ENCODE data around the gene RPTOR.

The RPTOR gene

DNA sequence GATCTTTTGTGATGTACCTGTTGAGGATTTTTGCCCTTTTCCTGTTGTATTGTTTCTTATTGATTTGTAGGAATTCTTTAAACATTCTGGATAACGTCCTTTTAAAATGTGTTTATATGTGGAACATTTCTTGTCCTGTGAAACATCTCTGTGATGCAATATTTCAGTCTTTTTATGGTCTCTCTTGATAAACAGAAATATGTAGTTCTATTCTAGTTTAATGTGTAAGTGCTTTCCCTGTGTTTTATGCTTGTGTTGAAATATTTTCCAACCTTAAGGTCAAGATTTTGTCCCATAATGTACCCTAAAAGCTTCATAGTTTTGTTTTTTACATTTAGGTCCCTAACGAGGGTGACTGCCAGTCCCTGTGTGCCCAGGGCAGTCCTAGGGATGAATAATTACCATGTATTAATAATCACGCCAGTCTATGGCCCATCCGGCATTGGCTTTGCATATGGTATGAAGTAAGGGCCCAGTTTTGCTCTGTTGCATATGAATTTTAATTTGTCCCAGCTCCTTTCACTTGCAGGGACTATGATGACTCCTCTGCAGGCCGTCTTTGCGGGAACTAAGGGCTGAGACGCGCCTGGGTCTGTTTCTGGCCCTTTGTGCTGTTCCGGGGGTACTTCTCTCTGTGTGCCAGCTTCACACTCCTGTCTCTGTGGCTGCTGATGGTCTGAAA is 44.2 kb downstream of the RPTOR start:
- H3K27ac ChIP-seq (ENCODE audit: low read depth, low read length), result no peak overlapping the region
- no peaks in the 10 kb centered on the region for H3K4me1 ChIP-seq (ENCODE audit: control insufficient read depth, insufficient read depth, low read length)
- no peak overlapping the region for H3K9ac ChIP-seq (ENCODE audit: low read length)
- no peak overlapping the region for H3K4me3 ChIP-seq (ENCODE audit: low read length)
- no peaks in the 10 kb centered on the region for H3K36me3 ChIP-seq (ENCODE audit: control insufficient read depth, insufficient read depth, low read length)
- H3K27me3 ChIP-seq (ENCODE audit: control insufficient read depth, insufficient read depth, low read length), result no peaks in the 10 kb centered on the region

DNA sequence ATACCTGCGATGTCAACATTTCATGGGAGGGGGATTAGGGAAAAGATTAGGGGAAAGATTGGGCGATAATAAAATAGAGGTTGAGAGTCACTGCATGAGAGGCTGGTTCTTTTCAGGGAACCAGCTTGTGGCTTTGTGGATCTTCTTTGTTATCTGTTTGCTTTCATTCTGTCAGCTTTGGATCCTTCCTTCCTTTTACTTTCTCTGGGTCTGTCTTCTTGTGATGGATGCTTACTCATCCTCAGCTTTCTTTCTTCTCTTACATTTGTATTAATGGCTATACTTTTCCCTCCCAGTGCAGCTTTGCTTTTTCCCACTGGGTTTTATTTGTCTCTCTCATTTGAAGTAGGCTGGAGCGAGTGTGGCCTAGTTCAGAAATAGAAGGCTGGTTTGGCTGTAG is 47.1 kb downstream of the RPTOR start:
- no peaks in the 10 kb centered on the region for H3K27me3 ChIP-seq (ENCODE audit: control insufficient read depth, insufficient read depth, low read length)

DNA sequence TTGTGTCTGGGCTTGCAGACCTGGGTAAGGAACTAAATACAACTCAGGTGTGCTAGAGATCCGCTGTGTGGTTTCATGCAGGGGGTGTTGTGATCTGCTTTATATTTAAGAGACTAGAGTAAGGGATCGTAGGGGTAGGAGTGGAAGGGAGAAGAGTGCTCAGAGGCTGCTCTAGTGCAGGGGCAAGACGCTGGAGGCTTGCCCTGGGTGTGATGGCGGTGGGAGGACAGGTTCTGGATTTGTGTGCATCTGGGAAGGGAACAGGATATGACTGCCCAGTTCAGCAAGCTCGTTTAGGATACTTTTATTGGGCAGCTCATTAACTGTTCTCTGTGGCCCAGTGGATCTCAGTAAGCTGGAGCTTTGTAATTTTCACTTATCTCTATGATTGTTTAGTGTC is 47.6 kb downstream of the RPTOR start:
- no peak overlapping the region for H3K4me3 ChIP-seq (ENCODE audit: low read length)
- no peak overlapping the region for H3K27ac ChIP-seq (ENCODE audit: low read depth, low read length)
- no peaks in the 10 kb centered on the region for H3K36me3 ChIP-seq (ENCODE audit: control insufficient read depth, insufficient read depth, low read length)
- H3K9ac ChIP-seq (ENCODE audit: low read length), result no peak overlapping the region
- H3K4me1 ChIP-seq (ENCODE audit: control insufficient read depth, insufficient read depth, low read length), result no peaks in the 10 kb centered on the region
- no peaks in the 10 kb centered on the region for H3K27me3 ChIP-seq (ENCODE audit: control insufficient read depth, insufficient read depth, low read length)

More for the DNA sequence above, 47.1 kb downstream of the RPTOR start:
- H3K4me3 ChIP-seq (ENCODE audit: low read length), result no peak overlapping the region
- no peak overlapping the region for H3K27ac ChIP-seq (ENCODE audit: low read depth, low read length)
- H3K9ac ChIP-seq (ENCODE audit: low read length), result no peak overlapping the region
- H3K4me1 ChIP-seq (ENCODE audit: control insufficient read depth, insufficient read depth, low read length), result no peaks in the 10 kb centered on the region
- no peaks in the 10 kb centered on the region for H3K36me3 ChIP-seq (ENCODE audit: control insufficient read depth, insufficient read depth, low read length)

DNA sequence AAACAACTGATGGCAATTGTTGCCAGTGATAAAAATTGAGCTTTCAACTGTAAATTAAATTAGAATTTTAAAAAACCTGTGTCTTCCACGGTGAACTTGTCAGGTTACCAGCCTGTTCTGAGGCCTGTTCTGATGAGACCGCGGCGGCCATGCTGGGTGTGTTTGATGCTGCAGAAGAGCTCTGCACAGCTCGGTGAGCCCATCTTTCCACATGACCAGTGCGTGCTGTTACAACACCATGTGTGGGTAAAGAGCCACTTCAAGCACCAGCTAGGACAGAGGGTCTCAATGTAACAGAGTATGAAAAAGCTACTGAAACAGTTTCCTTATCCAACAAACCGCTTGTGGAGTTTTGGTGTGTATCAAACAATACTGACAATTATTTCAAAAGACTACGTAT is 48.5 kb downstream of the RPTOR start:
- Histone ChIP-seq H3K4me1 (ENCODE audit: control insufficient read depth, insufficient read depth, low read length) (no peaks in the 10 kb centered on the region), H3K27ac (ENCODE audit: low read depth, low read length) (no peak overlapping the region), H3K9ac (ENCODE audit: low read length) (no peak overlapping the region), H3K36me3 (ENCODE audit: control insufficient read depth, insufficient read depth, low read length) (no peaks in the 10 kb centered on the region), H3K27me3 (ENCODE audit: control insufficient read depth, insufficient read depth, low read length) (no peaks in the 10 kb centered on the region), H3K4me3 (ENCODE audit: low read length) (no peak overlapping the region)

DNA sequence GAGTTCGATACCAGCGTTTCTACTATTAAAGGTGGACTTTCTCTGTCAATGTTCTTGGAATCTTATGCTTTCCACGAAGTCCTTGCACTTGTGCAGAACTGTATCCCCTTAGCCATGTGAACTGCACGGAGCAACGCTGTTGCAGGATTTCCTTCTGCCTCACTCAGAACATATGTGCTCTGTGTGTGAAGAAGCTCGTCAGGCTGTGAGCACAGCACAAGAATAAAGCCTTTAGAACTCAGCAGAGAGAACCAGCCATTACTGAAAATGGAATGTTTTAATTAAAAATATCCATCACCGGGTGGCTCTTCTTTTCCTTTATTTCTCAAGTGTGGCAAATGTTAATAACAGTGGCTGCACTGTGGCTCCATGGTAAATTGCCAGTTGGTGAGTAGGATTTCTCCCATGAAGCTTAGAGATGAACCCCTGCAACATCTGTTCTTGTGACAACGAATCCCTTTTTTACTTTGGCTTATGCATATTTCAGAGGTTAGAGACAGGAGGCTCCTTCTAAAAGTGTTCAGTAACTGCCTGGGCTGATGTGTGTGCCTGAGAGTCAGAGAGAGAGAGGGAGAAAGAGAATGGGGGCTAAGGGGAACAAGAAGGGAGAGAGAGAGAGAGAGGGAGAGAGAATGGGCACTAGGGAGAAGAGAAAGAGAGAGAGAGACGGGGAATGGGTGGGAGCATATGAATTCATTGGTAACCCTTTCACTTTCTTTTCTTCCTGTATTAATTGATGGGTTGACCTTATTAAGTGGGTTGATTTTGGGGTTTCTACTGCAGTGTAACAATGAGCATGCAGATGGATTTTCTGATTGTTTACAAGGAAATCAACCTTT is 50.0 kb downstream of the RPTOR start:
- no peak overlapping the region for H3K4me3 ChIP-seq (ENCODE audit: low read length)
- H3K9ac ChIP-seq (ENCODE audit: low read length), result no peak overlapping the region

DNA sequence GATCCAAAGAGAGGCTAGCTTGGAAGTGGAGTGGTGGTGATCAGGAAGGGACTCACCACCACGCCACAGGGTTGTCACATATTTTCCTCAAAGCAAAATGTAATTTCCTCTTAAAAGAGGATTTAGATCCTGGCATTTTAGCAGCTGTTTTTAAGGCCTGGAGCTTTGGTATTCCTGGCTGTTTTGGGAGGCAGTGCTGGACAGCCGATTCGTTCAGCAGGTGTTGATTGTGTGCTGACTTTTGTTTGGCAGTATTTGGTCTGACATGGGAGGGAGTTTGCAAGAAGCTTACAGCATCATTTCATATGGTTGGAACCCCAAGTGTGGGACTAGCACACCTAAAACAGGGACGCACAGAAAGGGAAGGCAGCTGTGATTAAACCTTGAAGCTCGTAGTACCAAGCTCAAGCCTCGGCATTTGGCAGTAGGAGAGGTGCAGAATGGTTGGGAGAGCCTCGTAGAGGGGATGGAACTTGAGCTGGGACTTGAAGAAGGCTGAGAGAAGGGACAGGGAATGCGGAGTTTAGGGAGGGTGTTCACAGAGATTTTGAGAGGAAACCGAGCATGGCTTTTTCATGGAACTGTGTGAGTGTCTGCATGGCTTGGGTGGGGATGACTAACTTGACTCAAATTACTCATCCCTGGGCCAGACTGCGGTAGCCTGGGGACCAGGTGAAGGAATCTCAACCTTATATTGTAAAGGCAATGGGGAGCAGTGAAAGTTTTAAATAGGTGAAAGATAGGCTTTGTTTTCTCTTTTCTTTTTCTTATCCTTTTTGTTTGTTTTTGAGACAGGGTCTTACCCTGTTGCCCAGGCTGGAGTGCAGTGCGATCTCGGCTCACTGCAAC is 52.3 kb downstream of the RPTOR start:
- Histone ChIP-seq H3K4me1 (ENCODE audit: control insufficient read depth, insufficient read depth, low read length) (no peaks in the 10 kb centered on the region), H3K4me3 (ENCODE audit: low read length) (no peak overlapping the region), H3K27me3 (ENCODE audit: control insufficient read depth, insufficient read depth, low read length) (no peaks in the 10 kb centered on the region), H3K36me3 (ENCODE audit: control insufficient read depth, insufficient read depth, low read length) (no peaks in the 10 kb centered on the region), H3K9ac (ENCODE audit: low read length) (no peak overlapping the region), H3K27ac (ENCODE audit: low read depth, low read length) (no peak overlapping the region)

More for the DNA sequence above, 50.0 kb downstream of the RPTOR start:
- Histone ChIP-seq H3K36me3 (ENCODE audit: control insufficient read depth, insufficient read depth, low read length) (no peaks in the 10 kb centered on the region), H3K27me3 (ENCODE audit: control insufficient read depth, insufficient read depth, low read length) (no peaks in the 10 kb centered on the region), H3K4me1 (ENCODE audit: control insufficient read depth, insufficient read depth, low read length) (no peaks in the 10 kb centered on the region), H3K27ac (ENCODE audit: low read depth, low read length) (no peak overlapping the region)

DNA sequence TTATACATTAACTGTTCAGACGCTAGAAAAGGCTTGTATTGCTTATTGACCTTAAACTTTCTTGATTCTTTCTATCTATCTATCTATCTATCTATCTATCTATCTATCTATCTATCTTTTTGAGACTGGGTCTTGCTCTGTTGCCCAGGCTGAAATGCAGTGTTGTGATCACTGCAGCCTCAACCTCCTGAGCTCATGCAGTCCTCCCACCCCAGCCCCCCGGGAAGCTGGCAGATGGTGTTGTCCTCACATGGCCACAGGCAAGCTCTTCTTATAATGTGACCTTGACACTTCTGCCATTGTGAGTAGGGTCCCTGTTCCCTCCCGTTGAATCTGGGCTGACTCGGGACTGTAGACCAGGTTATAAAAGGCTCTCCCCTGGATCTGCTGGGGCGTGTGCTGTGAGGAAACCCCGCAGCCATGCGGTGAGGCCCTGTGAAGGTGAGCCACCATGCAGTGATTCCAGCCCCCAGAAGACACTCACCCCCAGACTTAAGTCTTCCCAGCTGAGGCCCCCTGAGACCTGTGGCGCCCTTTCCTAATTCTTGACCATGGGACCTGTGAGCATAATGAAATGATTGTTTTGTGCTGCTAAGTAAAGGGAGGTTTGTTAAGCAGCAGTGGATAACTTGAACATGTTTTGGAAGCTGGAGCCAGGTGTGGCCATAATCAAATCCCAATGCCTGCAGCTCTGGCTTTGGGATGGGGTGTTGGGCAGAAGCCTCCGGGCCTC is 54.3 kb downstream of the RPTOR start:
- H3K9ac ChIP-seq (ENCODE audit: low read length), result no peak overlapping the region
- H3K27ac ChIP-seq (ENCODE audit: low read depth, low read length), result no peak overlapping the region
- H3K4me1 ChIP-seq (ENCODE audit: control insufficient read depth, insufficient read depth, low read length), result no peaks in the 10 kb centered on the region
- no peaks in the 10 kb centered on the region for H3K36me3 ChIP-seq (ENCODE audit: control insufficient read depth, insufficient read depth, low read length)
- H3K4me3 ChIP-seq (ENCODE audit: low read length), result no peak overlapping the region
- H3K27me3 ChIP-seq (ENCODE audit: control insufficient read depth, insufficient read depth, low read length), result no peaks in the 10 kb centered on the region

DNA sequence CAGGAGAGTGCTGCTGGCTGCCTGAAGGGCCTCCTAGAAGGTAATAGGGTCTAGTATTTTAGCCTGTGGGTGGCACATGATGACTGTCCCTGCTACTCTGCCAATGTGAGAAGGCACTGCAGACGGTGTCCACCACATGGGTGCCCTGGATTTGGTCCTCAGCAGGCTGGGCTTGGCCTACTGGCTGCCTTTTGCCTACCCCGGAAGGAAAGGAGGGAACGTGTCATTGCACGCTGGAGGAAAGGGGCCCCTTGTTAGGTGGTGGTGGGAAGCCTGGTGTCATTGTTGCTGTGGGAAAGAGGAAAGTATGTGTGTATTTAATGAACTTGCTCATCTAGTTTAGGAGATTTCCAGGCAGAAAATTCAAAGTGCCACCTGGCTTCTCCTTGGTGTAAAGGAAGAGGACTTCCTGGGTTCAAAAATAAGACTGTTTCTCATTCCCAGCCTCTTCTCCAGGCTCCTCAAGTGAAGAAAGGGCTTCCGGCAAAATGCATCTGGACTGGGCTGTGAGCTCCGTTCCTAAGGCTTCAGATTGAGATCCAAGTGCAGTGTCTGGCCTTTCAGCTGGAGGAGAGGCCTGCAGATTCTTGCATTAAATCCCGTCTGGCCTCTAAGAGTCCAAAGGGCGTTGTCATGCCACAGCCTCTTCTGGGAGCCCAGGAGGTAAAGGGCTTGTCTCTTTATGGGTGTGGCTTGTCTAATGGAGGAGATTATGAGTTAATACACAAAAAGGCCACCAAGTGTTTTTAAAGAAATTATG is 55.1 kb downstream of the RPTOR start:
- Histone ChIP-seq H3K27ac (ENCODE audit: low read depth, low read length) (no peak overlapping the region), H3K4me3 (ENCODE audit: low read length) (no peak overlapping the region), H3K4me1 (ENCODE audit: control insufficient read depth, insufficient read depth, low read length) (no peaks in the 10 kb centered on the region), H3K9ac (ENCODE audit: low read length) (no peak overlapping the region), H3K27me3 (ENCODE audit: control insufficient read depth, insufficient read depth, low read length) (no peaks in the 10 kb centered on the region), H3K36me3 (ENCODE audit: control insufficient read depth, insufficient read depth, low read length) (no peaks in the 10 kb centered on the region)

DNA sequence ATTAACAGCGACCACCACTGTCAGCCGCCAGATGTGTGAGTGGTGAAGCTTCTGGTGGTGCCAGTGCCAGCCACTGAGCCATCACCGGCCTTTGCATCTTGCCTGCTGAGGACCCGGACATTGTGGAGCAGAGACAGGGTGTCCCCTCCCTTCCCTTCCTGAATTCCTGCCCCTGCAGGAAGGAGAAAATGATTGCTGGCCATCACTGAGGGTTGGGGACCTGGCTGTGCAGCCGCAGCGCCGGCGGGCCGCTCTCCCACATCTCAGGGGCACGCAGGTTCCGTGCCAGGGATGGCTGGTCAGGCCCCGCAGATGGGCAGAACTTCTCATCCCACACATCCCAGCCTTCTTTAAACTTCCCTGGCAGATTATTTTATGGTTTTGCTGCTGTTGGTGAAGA is 56.5 kb downstream of the RPTOR start:
- Histone ChIP-seq H3K9ac (ENCODE audit: low read length) (no peak overlapping the region), H3K4me1 (ENCODE audit: control insufficient read depth, insufficient read depth, low read length) (no peaks in the 10 kb centered on the region), H3K27ac (ENCODE audit: low read depth, low read length) (no peak overlapping the region), H3K36me3 (ENCODE audit: control insufficient read depth, insufficient read depth, low read length) (no peaks in the 10 kb centered on the region), H3K27me3 (ENCODE audit: control insufficient read depth, insufficient read depth, low read length) (no peaks in the 10 kb centered on the region), H3K4me3 (ENCODE audit: low read length) (no peak overlapping the region)

DNA sequence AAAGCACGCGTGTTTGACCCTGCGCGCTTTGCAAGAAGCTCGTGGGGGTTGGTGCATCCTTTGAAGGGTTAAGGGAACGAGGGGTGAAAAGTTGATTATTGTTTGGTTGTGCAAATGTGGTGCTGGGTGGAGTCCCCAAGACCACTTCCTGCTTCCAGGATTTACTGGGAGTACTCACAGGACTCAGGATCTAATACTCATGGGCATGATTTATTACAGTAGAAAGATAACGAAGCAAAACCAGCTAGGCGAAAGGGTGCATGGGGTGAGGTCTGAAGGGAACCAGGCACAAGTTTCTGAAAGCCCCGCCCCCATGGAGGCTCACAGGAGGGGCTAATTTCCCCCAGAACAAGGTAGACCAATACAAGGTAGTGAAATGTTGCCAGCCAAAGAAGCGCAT is 58.8 kb downstream of the RPTOR start:
- Histone ChIP-seq H3K9ac (ENCODE audit: low read length) (no peak overlapping the region), H3K27me3 (ENCODE audit: control insufficient read depth, insufficient read depth, low read length) (no peaks in the 10 kb centered on the region), H3K4me3 (ENCODE audit: low read length) (no peak overlapping the region), H3K27ac (ENCODE audit: low read depth, low read length) (no peak overlapping the region), H3K4me1 (ENCODE audit: control insufficient read depth, insufficient read depth, low read length) (no peaks in the 10 kb centered on the region), H3K36me3 (ENCODE audit: control insufficient read depth, insufficient read depth, low read length) (no peaks in the 10 kb centered on the region)

DNA sequence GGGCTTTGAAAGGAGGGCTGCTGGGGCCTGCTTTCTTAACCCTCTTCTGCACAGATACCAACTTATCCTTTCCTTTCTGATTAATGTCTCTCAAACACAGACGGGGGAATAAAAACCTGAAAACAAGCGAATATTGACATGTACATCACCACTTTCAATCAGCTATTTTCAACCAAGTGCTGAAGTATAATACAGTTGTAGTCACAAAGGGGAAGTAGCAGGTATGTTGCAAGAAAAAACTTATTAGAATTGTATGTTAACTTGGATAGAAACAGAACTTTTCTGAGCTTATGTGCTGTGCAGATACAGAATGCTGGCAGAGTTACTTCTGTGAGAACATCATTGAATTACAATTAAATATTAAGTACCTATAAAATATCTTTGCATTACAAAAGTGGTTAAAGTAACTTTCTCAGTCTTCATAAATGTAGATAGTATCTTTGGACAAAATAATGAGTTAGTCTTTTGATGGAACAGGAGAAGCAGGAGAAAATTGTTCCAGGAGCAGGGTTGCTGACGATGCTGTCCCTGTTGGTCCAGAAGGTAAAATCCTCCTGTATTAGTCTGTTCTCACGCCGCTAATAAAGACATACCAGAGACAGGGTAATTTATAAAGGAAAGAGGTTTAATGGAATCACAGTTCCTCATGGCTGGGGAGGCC is 59.5 kb downstream of the RPTOR start:
- Histone ChIP-seq H3K4me1 (ENCODE audit: control insufficient read depth, insufficient read depth, low read length) (no peaks in the 10 kb centered on the region), H3K27me3 (ENCODE audit: control insufficient read depth, insufficient read depth, low read length) (no peaks in the 10 kb centered on the region), H3K4me3 (ENCODE audit: low read length) (no peak overlapping the region), H3K36me3 (ENCODE audit: control insufficient read depth, insufficient read depth, low read length) (no peaks in the 10 kb centered on the region), H3K9ac (ENCODE audit: low read length) (no peak overlapping the region), H3K27ac (ENCODE audit: low read depth, low read length) (no peak overlapping the region)

All from rectal smooth muscle tissue (tissue), 1 donor.